ENCODE results near the gene NAT16. TPM values are rescaled to one million over a fixed set of nuclear protein-coding genes. Genes with fewer than 3 reads are reported as not detected.

Gene NAT16
- total and polyA plus RNA-seq, 2 of the 13 experiments (the other 11 are each of a cell fraction or from before 2014, with no cell fraction given), result 0.04 TPM; not detected in 1

DNA sequence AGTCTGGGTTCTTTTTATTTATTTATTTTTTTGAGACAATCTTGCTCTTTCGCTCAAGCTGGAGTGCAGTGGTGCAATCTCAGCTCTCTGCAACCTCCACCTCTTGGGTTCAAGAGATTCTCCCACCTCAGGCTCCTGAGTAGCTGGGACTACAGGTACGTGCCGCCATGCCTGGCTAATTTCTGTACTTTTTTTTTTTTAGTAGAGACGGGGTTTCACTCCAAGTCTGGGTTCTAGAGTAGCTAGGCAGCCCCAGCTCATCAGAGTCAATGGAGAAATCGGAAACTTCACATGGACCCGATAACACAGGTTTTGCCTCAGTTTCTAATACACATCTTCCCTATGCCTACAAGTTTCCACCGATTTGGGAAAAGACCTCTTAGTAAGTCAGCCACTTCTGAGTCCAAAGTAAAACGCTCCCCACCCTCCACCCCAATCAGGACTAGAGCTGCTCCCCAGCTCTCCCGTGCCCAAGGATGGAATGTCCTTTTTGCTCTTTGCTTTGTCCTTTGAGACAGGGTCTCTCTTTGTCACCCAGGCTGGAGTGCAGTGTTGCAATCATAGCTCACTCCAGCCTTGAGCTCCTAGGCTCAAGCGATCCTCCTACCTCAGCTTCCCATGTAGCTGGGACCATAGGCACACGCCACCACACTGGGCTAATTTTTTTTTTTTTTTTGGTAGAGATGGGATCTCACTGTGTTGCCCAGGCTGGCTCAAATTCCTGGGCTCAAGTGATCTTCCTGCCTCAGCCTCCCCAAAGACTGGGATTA, 57.0 kb downstream of the NAT16 start (continued):
- TF ChIP-seq SP140L (CRISPR knock-in tag; IDR thresholded peaks at IDR 0.05; ENCODE audit: borderline replicate concordance) (no peak), RBM22 (optimal IDR thresholded peaks at IDR 0.05; ENCODE audit: low read length) (no peak), RXRA (CRISPR knock-in tag; IDR thresholded peaks at IDR 0.05) (peak; percentile 48; the same call in 1 of the 2 replicates), ZFP37 (CRISPR knock-in tag; IDR thresholded peaks at IDR 0.05; ENCODE audit: borderline replicate concordance) (no peak), SALL1 (CRISPR knock-in tag; IDR thresholded peaks at IDR 0.05) (peak; percentile 83), CENPX (CRISPR knock-in tag; IDR thresholded peaks at IDR 0.05) (no peak), POLR2G (IDR thresholded peaks at IDR 0.05; ENCODE audit: low read depth, low read length) (peak; percentile 68), ZBTB7A (CRISPR knock-in tag; IDR thresholded peaks at IDR 0.05) (0 out of 2 replicates have a peak, but pooled peaks have one; percentile 46), ZNF776 (CRISPR knock-in tag; IDR thresholded peaks at IDR 0.05) (no peak), FOXA1 (IDR thresholded peaks at IDR 0.05) (no peak), FOXA1 (CRISPR knock-in tag; IDR thresholded peaks at IDR 0.05) (0 out of 2 replicates have a peak, but pooled peaks have one; percentile 31), JUNB (CRISPR knock-in tag; IDR thresholded peaks at IDR 0.05; ENCODE audit: borderline replicate concordance) (no peak), RAD21 (CRISPR knock-in tag; IDR thresholded peaks at IDR 0.05) (no peak), ZNF543 (CRISPR knock-in tag; IDR thresholded peaks at IDR 0.05) (no peak), ARNT (IDR thresholded peaks at IDR 0.05) (no peak), KLF16 (CRISPR knock-in tag; IDR thresholded peaks at IDR 0.05) (no peak)
- TF ChIP-seq, protein P1, sequence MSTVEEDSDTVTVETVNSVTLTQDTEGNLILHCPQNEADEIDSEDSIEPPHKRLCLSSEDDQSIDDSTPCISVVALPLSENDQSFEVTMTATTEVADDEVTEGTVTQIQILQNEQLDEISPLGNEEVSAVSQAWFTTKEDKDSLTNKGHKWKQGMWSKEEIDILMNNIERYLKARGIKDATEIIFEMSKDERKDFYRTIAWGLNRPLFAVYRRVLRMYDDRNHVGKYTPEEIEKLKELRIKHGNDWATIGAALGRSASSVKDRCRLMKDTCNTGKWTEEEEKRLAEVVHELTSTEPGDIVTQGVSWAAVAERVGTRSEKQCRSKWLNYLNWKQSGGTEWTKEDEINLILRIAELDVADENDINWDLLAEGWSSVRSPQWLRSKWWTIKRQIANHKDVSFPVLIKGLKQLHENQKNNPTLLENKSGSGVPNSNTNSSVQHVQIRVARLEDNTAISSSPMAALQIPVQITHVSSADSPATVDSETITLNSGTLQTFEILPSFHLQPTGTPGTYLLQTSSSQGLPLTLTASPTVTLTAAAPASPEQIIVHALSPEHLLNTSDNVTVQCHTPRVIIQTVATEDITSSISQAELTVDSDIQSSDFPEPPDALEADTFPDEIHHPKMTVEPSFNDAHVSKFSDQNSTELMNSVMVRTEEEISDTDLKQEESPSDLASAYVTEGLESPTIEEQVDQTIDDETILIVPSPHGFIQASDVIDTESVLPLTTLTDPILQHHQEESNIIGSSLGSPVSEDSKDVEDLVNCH (CRISPR knock-in tag; IDR thresholded peaks at IDR 0.05), result no peak
- TF ChIP-seq, protein P2, sequence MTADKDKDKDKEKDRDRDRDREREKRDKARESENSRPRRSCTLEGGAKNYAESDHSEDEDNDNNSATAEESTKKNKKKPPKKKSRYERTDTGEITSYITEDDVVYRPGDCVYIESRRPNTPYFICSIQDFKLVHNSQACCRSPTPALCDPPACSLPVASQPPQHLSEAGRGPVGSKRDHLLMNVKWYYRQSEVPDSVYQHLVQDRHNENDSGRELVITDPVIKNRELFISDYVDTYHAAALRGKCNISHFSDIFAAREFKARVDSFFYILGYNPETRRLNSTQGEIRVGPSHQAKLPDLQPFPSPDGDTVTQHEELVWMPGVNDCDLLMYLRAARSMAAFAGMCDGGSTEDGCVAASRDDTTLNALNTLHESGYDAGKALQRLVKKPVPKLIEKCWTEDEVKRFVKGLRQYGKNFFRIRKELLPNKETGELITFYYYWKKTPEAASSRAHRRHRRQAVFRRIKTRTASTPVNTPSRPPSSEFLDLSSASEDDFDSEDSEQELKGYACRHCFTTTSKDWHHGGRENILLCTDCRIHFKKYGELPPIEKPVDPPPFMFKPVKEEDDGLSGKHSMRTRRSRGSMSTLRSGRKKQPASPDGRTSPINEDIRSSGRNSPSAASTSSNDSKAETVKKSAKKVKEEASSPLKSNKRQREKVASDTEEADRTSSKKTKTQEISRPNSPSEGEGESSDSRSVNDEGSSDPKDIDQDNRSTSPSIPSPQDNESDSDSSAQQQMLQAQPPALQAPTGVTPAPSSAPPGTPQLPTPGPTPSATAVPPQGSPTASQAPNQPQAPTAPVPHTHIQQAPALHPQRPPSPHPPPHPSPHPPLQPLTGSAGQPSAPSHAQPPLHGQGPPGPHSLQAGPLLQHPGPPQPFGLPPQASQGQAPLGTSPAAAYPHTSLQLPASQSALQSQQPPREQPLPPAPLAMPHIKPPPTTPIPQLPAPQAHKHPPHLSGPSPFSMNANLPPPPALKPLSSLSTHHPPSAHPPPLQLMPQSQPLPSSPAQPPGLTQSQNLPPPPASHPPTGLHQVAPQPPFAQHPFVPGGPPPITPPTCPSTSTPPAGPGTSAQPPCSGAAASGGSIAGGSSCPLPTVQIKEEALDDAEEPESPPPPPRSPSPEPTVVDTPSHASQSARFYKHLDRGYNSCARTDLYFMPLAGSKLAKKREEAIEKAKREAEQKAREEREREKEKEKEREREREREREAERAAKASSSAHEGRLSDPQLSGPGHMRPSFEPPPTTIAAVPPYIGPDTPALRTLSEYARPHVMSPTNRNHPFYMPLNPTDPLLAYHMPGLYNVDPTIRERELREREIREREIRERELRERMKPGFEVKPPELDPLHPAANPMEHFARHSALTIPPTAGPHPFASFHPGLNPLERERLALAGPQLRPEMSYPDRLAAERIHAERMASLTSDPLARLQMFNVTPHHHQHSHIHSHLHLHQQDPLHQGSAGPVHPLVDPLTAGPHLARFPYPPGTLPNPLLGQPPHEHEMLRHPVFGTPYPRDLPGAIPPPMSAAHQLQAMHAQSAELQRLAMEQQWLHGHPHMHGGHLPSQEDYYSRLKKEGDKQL (CRISPR knock-in tag; IDR thresholded peaks at IDR 0.05; ENCODE audit: low read depth), result 0 out of 2 replicates have a peak, but pooled peaks have one; percentile 21
- TF ChIP-seq, protein P3, sequence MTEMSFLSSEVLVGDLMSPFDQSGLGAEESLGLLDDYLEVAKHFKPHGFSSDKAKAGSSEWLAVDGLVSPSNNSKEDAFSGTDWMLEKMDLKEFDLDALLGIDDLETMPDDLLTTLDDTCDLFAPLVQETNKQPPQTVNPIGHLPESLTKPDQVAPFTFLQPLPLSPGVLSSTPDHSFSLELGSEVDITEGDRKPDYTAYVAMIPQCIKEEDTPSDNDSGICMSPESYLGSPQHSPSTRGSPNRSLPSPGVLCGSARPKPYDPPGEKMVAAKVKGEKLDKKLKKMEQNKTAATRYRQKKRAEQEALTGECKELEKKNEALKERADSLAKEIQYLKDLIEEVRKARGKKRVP (CRISPR knock-in tag; IDR thresholded peaks at IDR 0.05), result peak in 1 of 2 experiments; percentile 76; a peak in 2 of 4 replicates
- TF ChIP-seq, protein P4, sequence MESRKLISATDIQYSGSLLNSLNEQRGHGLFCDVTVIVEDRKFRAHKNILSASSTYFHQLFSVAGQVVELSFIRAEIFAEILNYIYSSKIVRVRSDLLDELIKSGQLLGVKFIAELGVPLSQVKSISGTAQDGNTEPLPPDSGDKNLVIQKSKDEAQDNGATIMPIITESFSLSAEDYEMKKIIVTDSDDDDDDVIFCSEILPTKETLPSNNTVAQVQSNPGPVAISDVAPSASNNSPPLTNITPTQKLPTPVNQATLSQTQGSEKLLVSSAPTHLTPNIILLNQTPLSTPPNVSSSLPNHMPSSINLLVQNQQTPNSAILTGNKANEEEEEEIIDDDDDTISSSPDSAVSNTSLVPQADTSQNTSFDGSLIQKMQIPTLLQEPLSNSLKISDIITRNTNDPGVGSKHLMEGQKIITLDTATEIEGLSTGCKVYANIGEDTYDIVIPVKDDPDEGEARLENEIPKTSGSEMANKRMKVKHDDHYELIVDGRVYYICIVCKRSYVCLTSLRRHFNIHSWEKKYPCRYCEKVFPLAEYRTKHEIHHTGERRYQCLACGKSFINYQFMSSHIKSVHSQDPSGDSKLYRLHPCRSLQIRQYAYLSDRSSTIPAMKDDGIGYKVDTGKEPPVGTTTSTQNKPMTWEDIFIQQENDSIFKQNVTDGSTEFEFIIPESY (CRISPR knock-in tag; IDR thresholded peaks at IDR 0.05), result 0 out of 2 replicates have a peak, but pooled peaks have one; percentile 19
